ENCODE data around the gene BAD. TPM values are rescaled to one million over a fixed set of nuclear protein-coding genes. Genes with fewer than 3 reads are reported as not detected.
A peak's percentile ranks its signal among the peaks of the same experiment; 100 is the strongest.

Gene BAD
- total RNA-seq, 1 experiment from 2014 or later, result 34.7 TPM

DNA sequence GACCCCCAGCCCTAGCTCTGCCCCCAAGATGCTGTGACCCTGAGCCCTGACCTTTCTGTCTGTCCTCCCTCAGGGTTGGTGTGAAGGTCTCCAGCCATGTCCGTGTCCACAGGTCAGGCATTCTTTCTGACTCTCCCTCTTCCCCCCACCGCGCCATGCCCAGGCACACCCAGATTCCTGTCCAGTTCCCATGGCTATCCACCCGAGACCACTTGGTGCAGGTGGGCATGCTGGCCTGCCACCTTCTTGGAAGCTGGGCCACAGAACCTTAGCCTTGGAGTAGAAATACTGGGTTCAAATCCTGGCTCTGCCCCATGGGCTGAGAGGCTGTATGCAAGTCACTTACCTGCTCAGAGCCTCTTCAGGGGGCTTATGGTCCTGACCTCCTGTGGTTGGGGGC is 35.4 kb downstream of the BAD start:
- ATAC-seq (no peak), DNase-seq (ENCODE audit: low spot score) (no peak)
- Mint-ChIP-seq H3K4me1 (peaks cover 45% of the 10 kb centered on the region), H3K9me3 (no peaks in the 10 kb centered on the region), H3K36me3 (no peaks in the 10 kb centered on the region), H3K4me3 (peak overlapping the region; percentile 88), H3K27ac (peak overlapping the region; percentile 97), H3K27me3 (ENCODE audit: low read depth) (no peaks in the 10 kb centered on the region)
- CTCF ChIA-PET, result interaction anchor here (0.5 to 5.3 kb wide), 16 partner anchors 7 to 271 kb away, joined by 3 to 75 read pairs (median 20); partner anchors contain the start of genes CATSPERZ, DNAJC4, ESRRA and FERMT3
- TF ChIP-seq, protein P1, sequence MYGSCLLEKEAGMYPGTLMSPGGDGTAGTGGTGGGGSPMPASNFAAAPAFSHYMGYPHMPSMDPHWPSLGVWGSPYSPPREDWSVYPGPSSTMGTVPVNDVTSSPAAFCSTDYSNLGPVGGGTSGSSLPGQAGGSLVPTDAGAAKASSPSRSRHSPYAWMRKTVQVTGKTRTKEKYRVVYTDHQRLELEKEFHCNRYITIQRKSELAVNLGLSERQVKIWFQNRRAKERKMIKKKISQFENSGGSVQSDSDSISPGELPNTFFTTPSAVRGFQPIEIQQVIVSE (CRISPR knock-in tag; IDR thresholded peaks at IDR 0.05; ENCODE audit: borderline replicate concordance), result no peak
- TF ChIP-seq, protein P2, sequence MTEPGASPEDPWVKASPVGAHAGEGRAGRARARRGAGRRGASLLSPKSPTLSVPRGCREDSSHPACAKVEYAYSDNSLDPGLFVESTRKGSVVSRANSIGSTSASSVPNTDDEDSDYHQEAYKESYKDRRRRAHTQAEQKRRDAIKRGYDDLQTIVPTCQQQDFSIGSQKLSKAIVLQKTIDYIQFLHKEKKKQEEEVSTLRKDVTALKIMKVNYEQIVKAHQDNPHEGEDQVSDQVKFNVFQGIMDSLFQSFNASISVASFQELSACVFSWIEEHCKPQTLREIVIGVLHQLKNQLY (CRISPR knock-in tag; IDR thresholded peaks at IDR 0.05), result no peak
- TF ChIP-seq, protein P3, sequence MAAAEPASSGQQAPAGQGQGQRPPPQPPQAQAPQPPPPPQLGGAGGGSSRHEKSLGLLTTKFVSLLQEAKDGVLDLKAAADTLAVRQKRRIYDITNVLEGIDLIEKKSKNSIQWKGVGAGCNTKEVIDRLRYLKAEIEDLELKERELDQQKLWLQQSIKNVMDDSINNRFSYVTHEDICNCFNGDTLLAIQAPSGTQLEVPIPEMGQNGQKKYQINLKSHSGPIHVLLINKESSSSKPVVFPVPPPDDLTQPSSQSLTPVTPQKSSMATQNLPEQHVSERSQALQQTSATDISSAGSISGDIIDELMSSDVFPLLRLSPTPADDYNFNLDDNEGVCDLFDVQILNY (CRISPR knock-in tag; IDR thresholded peaks at IDR 0.05), result no peak
- TF ChIP-seq ZNF219 (CRISPR knock-in tag; IDR thresholded peaks at IDR 0.05; ENCODE audit: borderline replicate concordance), result no peak
- TF ChIP-seq RORB (CRISPR knock-in tag; IDR thresholded peaks at IDR 0.05), result no peak
- TF ChIP-seq, protein P4, sequence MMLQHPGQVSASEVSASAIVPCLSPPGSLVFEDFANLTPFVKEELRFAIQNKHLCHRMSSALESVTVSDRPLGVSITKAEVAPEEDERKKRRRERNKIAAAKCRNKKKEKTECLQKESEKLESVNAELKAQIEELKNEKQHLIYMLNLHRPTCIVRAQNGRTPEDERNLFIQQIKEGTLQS (CRISPR knock-in tag; conservative IDR thresholded peaks at IDR 0.05), result no peak
- POLR2A ChIA-PET, result interaction anchor here (0.6 to 3.7 kb wide), 5 partner anchors 8 to 260 kb away, joined by 4 to 25 read pairs (median 7); partner anchors contain the start of gene FKBP2

- ChIA-PET CTCF (interaction anchor here (0.5 to 5.3 kb wide), 12 partner anchors 13 to 456 kb away, joined by 3 to 75 read pairs (median 6); partner anchors contain the start of genes CATSPERZ, FERMT3, STIP1 and VEGFB), POLR2A (interaction anchor here (0.6 to 1.0 kb wide), 3 partner anchors 19 to 259 kb away, joined by 4 to 7 read pairs (median 6); no protein-coding TSS in a partner anchor)
- Mint-ChIP-seq H3K4me1 (peaks cover 45% of the 10 kb centered on the region), H3K36me3 (peaks cover 4% of the 10 kb centered on the region; the same call in 1 of the 2 replicates), H3K27me3 (ENCODE audit: low read depth) (no peaks in the 10 kb centered on the region), H3K9me3 (no peaks in the 10 kb centered on the region), H3K4me3 (peak overlapping the region; percentile 88), H3K27ac (peak overlapping the region; percentile 97)
- ATAC-seq (peak; percentile 35), DNase-seq (ENCODE audit: low spot score) (peak; percentile 62)
- no peak for TF ChIP-seq NFATC4 (CRISPR knock-in tag; IDR thresholded peaks at IDR 0.05)
- TF ChIP-seq, protein P5, sequence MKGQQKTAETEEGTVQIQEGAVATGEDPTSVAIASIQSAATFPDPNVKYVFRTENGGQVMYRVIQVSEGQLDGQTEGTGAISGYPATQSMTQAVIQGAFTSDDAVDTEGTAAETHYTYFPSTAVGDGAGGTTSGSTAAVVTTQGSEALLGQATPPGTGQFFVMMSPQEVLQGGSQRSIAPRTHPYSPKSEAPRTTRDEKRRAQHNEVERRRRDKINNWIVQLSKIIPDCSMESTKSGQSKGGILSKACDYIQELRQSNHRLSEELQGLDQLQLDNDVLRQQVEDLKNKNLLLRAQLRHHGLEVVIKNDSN (CRISPR knock-in tag; IDR thresholded peaks at IDR 0.05), result no peak
- no peak for TF ChIP-seq E2F4 (CRISPR knock-in tag; IDR thresholded peaks at IDR 0.05; ENCODE audit: borderline replicate concordance, low read depth)
- no peak for TF ChIP-seq FOXP1 (CRISPR knock-in tag; IDR thresholded peaks at IDR 0.05; ENCODE audit: borderline replicate concordance)
- no peak for TF ChIP-seq GABPB1 (CRISPR knock-in tag; IDR thresholded peaks at IDR 0.05)
- no peak for TF ChIP-seq FOXK1 (CRISPR knock-in tag; IDR thresholded peaks at IDR 0.05)
- TF ChIP-seq ARID4B (CRISPR knock-in tag; IDR thresholded peaks at IDR 0.05; ENCODE audit: borderline replicate concordance), result no peak; the same call in 1 of the 2 replicates
- TF ChIP-seq, protein P1 (CRISPR knock-in tag; IDR thresholded peaks at IDR 0.05; ENCODE audit: borderline replicate concordance), result no peak
- 0 out of 2 replicates have a peak, but pooled peaks have one; percentile 27 for TF ChIP-seq ETV6 (CRISPR knock-in tag; IDR thresholded peaks at IDR 0.05)
- no peak for TF ChIP-seq TCF7 (CRISPR knock-in tag; IDR thresholded peaks at IDR 0.05; ENCODE audit: low read depth)
- no peak for TF ChIP-seq MYBL2 (CRISPR knock-in tag; IDR thresholded peaks at IDR 0.05)
- TF ChIP-seq ESRRA (CRISPR knock-in tag; IDR thresholded peaks at IDR 0.05; ENCODE audit: borderline replicate concordance), result no peak
- no peak for TF ChIP-seq CREB1 (CRISPR knock-in tag; IDR thresholded peaks at IDR 0.05)
- TF ChIP-seq, protein P4 (CRISPR knock-in tag; conservative IDR thresholded peaks at IDR 0.05), result no peak
- TF ChIP-seq OVOL2 (CRISPR knock-in tag; IDR thresholded peaks at IDR 0.05; ENCODE audit: borderline replicate concordance), result no peak
- TF ChIP-seq ZNF121 (CRISPR knock-in tag; IDR thresholded peaks at IDR 0.05), result 0 out of 2 replicates have a peak, but pooled peaks have one; percentile 43
- TF ChIP-seq IRF2 (CRISPR knock-in tag; IDR thresholded peaks at IDR 0.05; ENCODE audit: borderline replicate concordance, low read depth), result no peak
- TF ChIP-seq, protein P6, sequence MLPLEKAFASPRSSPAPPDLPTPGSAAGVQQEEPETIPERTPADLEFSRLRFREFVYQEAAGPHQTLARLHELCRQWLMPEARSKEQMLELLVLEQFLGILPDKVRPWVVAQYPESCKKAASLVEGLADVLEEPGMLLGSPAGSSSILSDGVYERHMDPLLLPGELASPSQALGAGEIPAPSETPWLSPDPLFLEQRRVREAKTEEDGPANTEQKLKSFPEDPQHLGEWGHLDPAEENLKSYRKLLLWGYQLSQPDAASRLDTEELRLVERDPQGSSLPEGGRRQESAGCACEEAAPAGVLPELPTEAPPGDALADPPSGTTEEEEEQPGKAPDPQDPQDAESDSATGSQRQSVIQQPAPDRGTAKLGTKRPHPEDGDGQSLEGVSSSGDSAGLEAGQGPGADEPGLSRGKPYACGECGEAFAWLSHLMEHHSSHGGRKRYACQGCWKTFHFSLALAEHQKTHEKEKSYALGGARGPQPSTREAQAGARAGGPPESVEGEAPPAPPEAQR (CRISPR knock-in tag; IDR thresholded peaks at IDR 0.05), result no peak
Observed at GRCh38 chr11:64248578-64248977, 35.9 kb downstream of the BAD start.
